Esophagus squamous epithelium (tissue), 4 donors: ENCODE data around the gene MAP3K7.

ENCODE experiments used
- CTCF ChIP-seq, 6 experiments: fragments of 450-650 bp in 4 of 6; fragments of 200-600 bp in 2 of 6; sonication (generic) in 2 of 6; IDR thresholded peaks; one replicate each; pipeline ENCODE4 v1.5.1; 2016 to 2019; ENCODE audit warnings: antibody characterized with exemption in 6 of 6, mild to moderate bottlenecking in 4 of 6, moderate library complexity in 4 of 6
- POLR2A ChIP-seq, 4 donors: fragments of 450-650 bp; IDR thresholded peaks; one replicate each; pipeline ENCODE4 v1.6.1; 2017; ENCODE audit warnings: antibody characterized with exemption in 4 of 4, mild to moderate bottlenecking in 4 of 4, moderate library complexity in 3 of 4

- peak in 1 of 6 experiments; percentile 8 for TF ChIP-seq CTCF (IDR thresholded peaks at IDR 0.05)
- no peak for TF ChIP-seq POLR2A (IDR thresholded peaks at IDR 0.05)
Observed at GRCh38 chr6:90610751-90611542, 24.1 kb upstream of the MAP3K7 start.
